Ammon's horn (tissue), 1 donor: Measurements from ENCODE around the gene LLGL2.

Experiments
- DNase-seq: peaks from one replicate; pipeline ENCODE4 v3.0.0-alpha.2; 2016; ENCODE audit warnings: low spot score

LLGL2 gene

DNA sequence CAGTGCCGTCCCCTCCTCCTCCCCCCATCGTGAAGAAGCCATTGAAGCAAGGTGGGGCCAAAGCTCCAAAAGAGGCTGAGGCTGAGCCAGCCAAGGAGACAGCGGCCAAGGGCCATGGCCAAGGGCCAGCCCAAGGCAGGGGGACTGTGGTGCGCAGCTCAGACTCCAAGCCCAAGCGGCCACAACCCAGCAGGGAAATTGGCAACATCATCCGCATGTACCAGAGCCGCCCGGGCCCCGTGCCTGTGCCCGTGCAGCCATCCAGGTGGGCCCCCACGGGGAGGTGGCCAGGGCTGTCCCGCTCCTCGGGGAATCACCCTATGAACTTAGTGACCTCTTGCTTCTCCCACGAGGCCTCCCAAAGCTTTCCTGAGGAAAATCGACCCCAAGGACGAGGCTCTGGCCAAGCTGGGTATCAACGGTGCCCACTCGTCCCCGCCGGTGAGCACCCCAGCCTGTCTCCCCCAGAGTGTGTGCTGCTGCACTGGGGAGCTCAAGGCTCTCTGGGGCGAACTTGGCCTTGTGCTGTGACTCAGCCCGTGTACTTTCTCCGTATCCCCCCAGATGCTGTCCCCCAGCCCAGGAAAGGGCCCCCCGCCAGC lies 91.1 kb downstream of the LLGL2 start:
- DNase-seq: no peak

GRCh38 chr17:75617218-75617617 lies 91.7 kb downstream of the LLGL2 start:
- DNase-seq: no peak

DNA sequence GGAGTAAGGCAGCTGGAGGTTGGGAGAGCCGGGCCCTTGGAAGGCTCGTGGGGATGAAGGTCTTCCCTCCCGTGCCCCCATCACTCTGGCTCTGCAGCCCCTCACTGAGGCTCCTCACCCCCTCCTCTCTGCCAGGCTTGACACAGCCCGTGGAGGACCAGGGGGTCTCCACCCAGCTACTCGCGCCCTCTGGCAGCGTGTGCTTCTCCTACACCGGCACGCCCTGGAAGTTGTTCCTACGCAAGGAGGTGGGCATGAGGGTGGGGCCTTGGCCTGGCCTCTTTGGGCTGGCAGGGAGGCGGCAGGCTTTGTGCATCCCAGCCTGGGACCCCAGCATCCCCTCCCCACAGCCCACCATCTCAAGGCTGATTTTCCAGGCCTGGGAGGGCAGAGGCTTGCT lies 92.2 kb downstream of the LLGL2 start:
- DNase-seq: no peak

GRCh38 chr17:75619506-75620431 lies 94.3 kb downstream of the LLGL2 start:
- no peak for DNase-seq

DNA sequence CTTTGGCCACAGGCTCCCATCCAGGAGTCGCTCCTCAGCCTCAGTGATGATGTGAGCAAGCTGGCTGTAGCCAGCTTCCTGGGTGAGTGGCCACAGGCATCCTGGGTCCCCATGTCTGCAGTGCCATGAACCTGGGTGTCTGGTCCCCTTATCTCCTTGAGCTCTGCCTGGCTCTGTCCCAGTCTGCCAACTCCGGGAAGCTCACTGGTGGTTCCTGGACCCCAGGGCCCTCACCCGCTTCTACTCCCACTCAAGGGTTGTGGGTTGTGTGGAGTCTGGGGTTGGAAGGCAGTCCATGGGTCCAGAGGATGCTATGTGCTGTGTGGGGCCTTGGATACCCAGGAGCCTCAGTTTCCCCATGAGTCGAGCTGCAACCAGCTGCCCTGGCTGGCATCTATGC lies 96.0 kb downstream of the LLGL2 start:
- no peak for DNase-seq

GRCh38 chr17:75622076-75622475 lies 96.6 kb downstream of the LLGL2 start:
- no peak for DNase-seq

DNA sequence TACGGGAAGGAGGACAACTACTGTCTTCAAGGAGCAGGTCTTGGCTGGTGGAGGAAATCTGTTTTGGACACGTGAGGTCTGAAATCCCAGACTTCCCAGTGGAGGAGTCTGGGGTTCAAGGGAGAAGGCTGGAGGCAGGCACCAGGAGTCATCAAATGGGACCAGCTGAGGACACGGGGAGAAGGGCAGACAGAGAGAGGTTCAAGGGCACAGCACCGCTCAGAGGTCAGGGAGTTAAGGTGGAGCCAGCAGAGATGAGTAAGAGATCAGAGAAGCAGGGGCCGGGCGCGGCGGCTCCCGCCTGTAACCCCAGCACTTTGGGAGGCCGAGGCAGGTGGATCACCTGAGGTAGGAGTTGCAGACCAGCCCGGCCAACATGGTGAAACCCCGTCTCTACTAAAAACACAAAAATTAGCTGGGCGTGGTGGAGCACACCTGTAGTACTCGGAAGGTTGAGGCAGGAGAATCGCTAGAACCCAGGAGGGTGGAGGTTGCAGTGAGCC lies 97.3 kb downstream of the LLGL2 start:
- no peak for DNase-seq

GRCh38 chr17:75623386-75623785 lies 97.9 kb downstream of the LLGL2 start:
- DNase-seq: no peak

DNA sequence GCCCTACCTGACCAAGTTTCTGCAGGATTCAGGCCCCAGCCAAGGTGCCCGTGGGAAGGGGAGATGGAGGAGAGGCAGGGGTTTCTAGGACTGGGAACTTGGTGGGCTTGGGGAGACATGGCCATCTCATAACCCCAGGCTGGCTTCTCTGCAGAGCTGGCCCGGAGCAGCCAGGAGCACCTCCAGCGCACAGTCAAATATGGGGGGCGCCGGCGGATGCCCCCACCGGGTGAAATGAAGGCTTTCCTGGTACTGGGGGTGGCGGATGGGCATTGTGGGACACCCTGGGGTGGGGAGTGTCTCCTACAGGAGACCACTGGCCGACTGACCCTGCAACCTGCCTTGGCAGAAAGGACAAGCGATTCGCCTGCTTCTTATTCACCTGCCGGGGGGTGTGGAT lies 98.5 kb downstream of the LLGL2 start:
- no peak for DNase-seq
